DLD1 (cell line): ENCODE results near the gene COG5.

Source experiments
- in situ Hi-C: cut with HindIII; loops from 2 replicates; pipeline ENCODE4 v1.10.0; 2017; ENCODE audit warnings: low sequenced_read_pairs

Gene COG5

GRCh38 chr7:107201795-107202450 lies 361.8 kb downstream of the COG5 start:
- in situ Hi-C loops, result no loop called here

GRCh38 chr7:107196834-107197610 lies 366.7 kb downstream of the COG5 start:
- in situ Hi-C loops, result no loop called here

- in situ Hi-C loops, result no loop called here
Observed at GRCh38 chr7:107194052-107194451, 369.7 kb downstream of the COG5 start.

GRCh38 chr7:107190090-107190489 lies 373.6 kb downstream of the COG5 start:
- in situ Hi-C loops, result no loop called here

GRCh38 chr7:107187774-107188173 lies 375.9 kb downstream of the COG5 start:
- in situ Hi-C loops, result no loop called here

GRCh38 chr7:107186240-107186639 lies 377.5 kb downstream of the COG5 start:
- in situ Hi-C loops, result no loop called here

GRCh38 chr7:107185716-107186115 lies 378.0 kb downstream of the COG5 start:
- in situ Hi-C loops, result no loop called here

GRCh38 chr7:107181172-107181571 lies 382.5 kb downstream of the COG5 start:
- in situ Hi-C loops, result no loop called here

- in situ Hi-C loops, result no loop called here
Observed at GRCh38 chr7:107180378-107180777, 383.3 kb downstream of the COG5 start.

GRCh38 chr7:107179326-107180164 lies 384.2 kb downstream of the COG5 start:
- in situ Hi-C loops, result no loop called here

GRCh38 chr7:107173691-107174406 lies 389.9 kb downstream of the COG5 start:
- in situ Hi-C loops, result no loop called here

- in situ Hi-C loops, result no loop called here
Observed at GRCh38 chr7:107173191-107173590, 390.5 kb downstream of the COG5 start.

- in situ Hi-C loops, result no loop called here
Observed at GRCh38 chr7:107172276-107173032, 391.3 kb downstream of the COG5 start.

- in situ Hi-C loops, result no loop called here
Observed at GRCh38 chr7:107171496-107171895, 392.2 kb downstream of the COG5 start.

GRCh38 chr7:107170051-107170915 lies 393.4 kb downstream of the COG5 start:
- in situ Hi-C loops, result no loop called here

- in situ Hi-C loops, result no loop called here
Observed at GRCh38 chr7:107169120-107170050, 394.3 kb downstream of the COG5 start.

- in situ Hi-C loops, result no loop called here
Observed at GRCh38 chr7:107168233-107169119, 395.2 kb downstream of the COG5 start, which contains the start of gene HBP1. Gene HBP1, plus strand, starts transcription at chr7:107169003. Its CDS starts 10,891 bp downstream, at chr7:107179894.
